Ovary (tissue), 3 donors: ENCODE results near the gene ZNF316.

Source experiments
- EP300 ChIP-seq: sonication (generic); formaldehyde crosslinking; IDR thresholded peaks from one replicate; pipeline ENCODE4 v1.6.1; 2017; ENCODE audit warnings: antibody characterized with exemption
- POLR2A ChIP-seq: fragments of 450-650 bp; IDR thresholded peaks from one replicate; pipeline ENCODE4 v1.6.1; 2017; ENCODE audit warnings: antibody characterized with exemption, mild to moderate bottlenecking, moderate library complexity
- TF ChIP-seq, protein P1 (sequence below), 3 donors: fragments of 450-650 bp in 2 of 3; fragments of 200-600 bp in 1 of 3; IDR thresholded peaks; one replicate each; pipeline versions ENCODE4 v1.5.1 to v1.8.0; 2016 to 2022; ENCODE audit warnings: antibody characterized with exemption in 3 of 3, mild to moderate bottlenecking in 1 of 3
- donor health status: DM: no; HTN: no; CAD: no.

DNA sequence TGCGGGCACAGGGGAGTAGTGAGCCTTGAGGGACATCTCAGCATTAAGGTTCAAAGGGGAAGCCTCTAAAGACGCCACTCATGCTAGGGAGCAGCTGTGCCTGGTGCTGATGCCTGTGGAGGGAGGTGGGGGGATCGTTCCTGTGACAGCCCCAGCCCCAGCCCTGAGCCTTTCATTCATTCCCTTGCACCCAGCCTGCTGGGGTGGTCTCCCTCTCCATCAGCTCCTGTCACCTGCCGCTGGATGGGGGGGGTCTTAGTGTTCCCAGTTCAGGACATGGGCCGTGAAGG is 11.6 kb downstream of the ZNF316 start:
- TF ChIP-seq POLR2A (no peak), EP300 (no peak)
- TF ChIP-seq, protein P1, sequence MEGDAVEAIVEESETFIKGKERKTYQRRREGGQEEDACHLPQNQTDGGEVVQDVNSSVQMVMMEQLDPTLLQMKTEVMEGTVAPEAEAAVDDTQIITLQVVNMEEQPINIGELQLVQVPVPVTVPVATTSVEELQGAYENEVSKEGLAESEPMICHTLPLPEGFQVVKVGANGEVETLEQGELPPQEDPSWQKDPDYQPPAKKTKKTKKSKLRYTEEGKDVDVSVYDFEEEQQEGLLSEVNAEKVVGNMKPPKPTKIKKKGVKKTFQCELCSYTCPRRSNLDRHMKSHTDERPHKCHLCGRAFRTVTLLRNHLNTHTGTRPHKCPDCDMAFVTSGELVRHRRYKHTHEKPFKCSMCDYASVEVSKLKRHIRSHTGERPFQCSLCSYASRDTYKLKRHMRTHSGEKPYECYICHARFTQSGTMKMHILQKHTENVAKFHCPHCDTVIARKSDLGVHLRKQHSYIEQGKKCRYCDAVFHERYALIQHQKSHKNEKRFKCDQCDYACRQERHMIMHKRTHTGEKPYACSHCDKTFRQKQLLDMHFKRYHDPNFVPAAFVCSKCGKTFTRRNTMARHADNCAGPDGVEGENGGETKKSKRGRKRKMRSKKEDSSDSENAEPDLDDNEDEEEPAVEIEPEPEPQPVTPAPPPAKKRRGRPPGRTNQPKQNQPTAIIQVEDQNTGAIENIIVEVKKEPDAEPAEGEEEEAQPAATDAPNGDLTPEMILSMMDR (IDR thresholded peaks at IDR 0.05) = no peak
